MM.1S (cell line): ENCODE results near the gene THSD7B.

Source experiments
- DNase-seq: peaks from one replicate; pipeline ENCODE4 v3.0.0-alpha.2; 2015
- H2AFZ ChIP-seq: fragments of 300-600 bp; sonication (generic); 2 replicates; pipeline ENCODE4 v1.6.0; 2016; ENCODE audit warnings: antibody characterized with exemption, low read length
- H3F3A ChIP-seq: fragments of 300-600 bp; sonication (generic); 2 replicates; pipeline ENCODE4 v1.6.1; 2016; ENCODE audit warnings: mild to moderate bottlenecking, antibody characterized with exemption, low read length, moderate library complexity, mixed read lengths; ENCODE audit not compliant: insufficient read depth
- H3K27ac ChIP-seq: fragments of 300-600 bp; sonication (generic); 2 replicates; pipeline ENCODE4 v1.5.1; 2016; ENCODE audit warnings: mild to moderate bottlenecking, low read length
- H3K27me3 ChIP-seq: fragments of 300-600 bp; sonication (generic); replicated peaks from 2 replicates; pipeline ENCODE4 v1.6.0; 2016; ENCODE audit warnings: low read length; ENCODE audit not compliant: insufficient read depth
- H3K36me3 ChIP-seq: fragments of 300-600 bp; sonication (generic); replicated peaks from 2 replicates; pipeline ENCODE4 v1.6.1; 2016; ENCODE audit warnings: mild to moderate bottlenecking, low read length, mixed read lengths; ENCODE audit not compliant: insufficient read depth
- H3K4me1 ChIP-seq: fragments of 300-600 bp; sonication (generic); 2 replicates; pipeline ENCODE4 v1.6.1; 2016; ENCODE audit warnings: low read length, mixed read lengths
- H3K4me2 ChIP-seq: fragments of 300-600 bp; sonication (generic); 2 replicates; pipeline ENCODE4 v1.6.0; 2016; ENCODE audit warnings: low read depth, low read length
- H3K4me3 ChIP-seq: fragments of 300-600 bp; sonication (generic); 2 replicates; pipeline ENCODE4 v1.5.1; 2016; ENCODE audit warnings: low read length, mixed read lengths
- H3K79me2 ChIP-seq: fragments of 300-600 bp; sonication (generic); 2 replicates; pipeline ENCODE4 v1.6.1; 2016; ENCODE audit warnings: mixed run types, low read length, mixed read lengths
- H3K9ac ChIP-seq: fragments of 300-600 bp; sonication (generic); 2 replicates; pipeline ENCODE4 v1.6.1; 2016; ENCODE audit warnings: low read length, mixed read lengths
- H3K9me2 ChIP-seq: fragments of 300-600 bp; sonication (generic); replicated peaks from 2 replicates; pipeline ENCODE4 v1.6.1; 2016; ENCODE audit warnings: mild to moderate bottlenecking, low read length, mixed read lengths; ENCODE audit not compliant: insufficient read depth
- H3K9me3 ChIP-seq: fragments of 300-600 bp; sonication (generic); replicated peaks from 2 replicates; pipeline ENCODE4 v1.6.1; 2016; ENCODE audit warnings: mild to moderate bottlenecking, low read length, mixed read lengths; ENCODE audit not compliant: insufficient read depth
- H4K20me1 ChIP-seq: fragments of 300-600 bp; sonication (generic); 2 replicates; pipeline ENCODE4 v1.6.1; 2016; ENCODE audit warnings: mild to moderate bottlenecking, low read length, moderate library complexity, mixed read lengths; ENCODE audit not compliant: insufficient read depth
- CTCF ChIP-seq: fragments of 300-600 bp; sonication (generic); IDR thresholded peaks from 2 replicates; pipeline ENCODE4 v1.5.1; 2016; ENCODE audit warnings: antibody characterized with exemption, low read length, mixed read lengths
- EZH2 ChIP-seq: fragments of 300-600 bp; sonication (generic); optimal IDR thresholded peaks from 2 replicates; pipeline ENCODE3; 2017; ENCODE audit warnings: low read depth, mild to moderate bottlenecking, antibody characterized with exemption, low read length, mixed read lengths
- EZH2phosphoT487 ChIP-seq: fragments of 300-600 bp; sonication (generic); IDR thresholded peaks from 2 replicates; pipeline ENCODE4 v1.6.1; 2018; ENCODE audit warnings: antibody characterized with exemption, low read length

The THSD7B gene

GRCh38 chr2:136770384-136770783, 5.0 kb downstream of the THSD7B start:
- Histone ChIP-seq H3K4me3 (no peak overlapping the region), H3K27me3 (peaks cover 3% of the 10 kb centered on the region; the same call in 1 of the 2 replicates), H4K20me1 (no peaks in the 10 kb centered on the region), H3F3A (no peaks in the 10 kb centered on the region), H3K79me2 (no peaks in the 10 kb centered on the region), H3K4me2 (no peak overlapping the region), H3K9me3 (no peaks in the 10 kb centered on the region), H3K36me3 (no peaks in the 10 kb centered on the region), H3K9ac (no peak overlapping the region), H3K27ac (no peak overlapping the region), H2AFZ (no peak overlapping the region), H3K9me2 (no peaks in the 10 kb centered on the region), H3K4me1 (no peaks in the 10 kb centered on the region; the same call in 1 of the 2 replicates)
- TF ChIP-seq EZH2phosphoT487: no peak
- TF ChIP-seq EZH2: no peak
- TF ChIP-seq CTCF: no peak
- no peak for DNase-seq

- TF ChIP-seq EZH2phosphoT487 (no peak), EZH2 (no peak), CTCF (no peak)
- no peak overlapping the region for H2AFZ ChIP-seq
- H3K9me3 ChIP-seq: no peaks in the 10 kb centered on the region
These were observed 12.0 kb downstream of the THSD7B start for GRCh38 chr2:136777391-136777790.

GRCh38 chr2:136783856-136784255, 18.5 kb downstream of the THSD7B start:
- no peaks in the 10 kb centered on the region for H3F3A ChIP-seq
- H3K79me2 ChIP-seq: no peaks in the 10 kb centered on the region
- no peak overlapping the region for H3K27ac ChIP-seq
- H3K9me2 ChIP-seq: no peaks in the 10 kb centered on the region
- TF ChIP-seq CTCF (no peak), EZH2 (no peak), EZH2phosphoT487 (no peak)
- H3K9ac ChIP-seq: no peak overlapping the region
- no peaks in the 10 kb centered on the region for H3K9me3 ChIP-seq
- DNase-seq: no peak
- no peaks in the 10 kb centered on the region for H4K20me1 ChIP-seq
- H3K4me3 ChIP-seq: no peak overlapping the region
- H2AFZ ChIP-seq: no peak overlapping the region
- no peaks in the 10 kb centered on the region for H3K4me1 ChIP-seq
- H3K4me2 ChIP-seq: no peak overlapping the region
- H3K36me3 ChIP-seq: no peaks in the 10 kb centered on the region
- no peaks in the 10 kb centered on the region for H3K27me3 ChIP-seq

More at GRCh38 chr2:136777391-136777790, 12.0 kb downstream of the THSD7B start:
- Histone ChIP-seq H3K27ac (no peak overlapping the region), H3K4me1 (no peaks in the 10 kb centered on the region), H4K20me1 (no peaks in the 10 kb centered on the region), H3K27me3 (no peaks in the 10 kb centered on the region), H3K9me2 (no peaks in the 10 kb centered on the region), H3K36me3 (no peaks in the 10 kb centered on the region), H3K4me2 (no peak overlapping the region), H3K79me2 (no peaks in the 10 kb centered on the region), H3K4me3 (no peak overlapping the region), H3K9ac (no peak overlapping the region), H3F3A (no peaks in the 10 kb centered on the region)
- DNase-seq: no peak
